ENCODE results near the gene ZNF780A. TPM values are rescaled to one million over a fixed set of nuclear protein-coding genes. Genes with fewer than 3 reads are reported as not detected.
A peak's percentile ranks its signal among the peaks of the same experiment; 100 is the strongest.

The ZNF780A gene
- total and polyA plus RNA-seq, 11 donors: 3.9 to 17.5 (median 11.0) TPM

DNA sequence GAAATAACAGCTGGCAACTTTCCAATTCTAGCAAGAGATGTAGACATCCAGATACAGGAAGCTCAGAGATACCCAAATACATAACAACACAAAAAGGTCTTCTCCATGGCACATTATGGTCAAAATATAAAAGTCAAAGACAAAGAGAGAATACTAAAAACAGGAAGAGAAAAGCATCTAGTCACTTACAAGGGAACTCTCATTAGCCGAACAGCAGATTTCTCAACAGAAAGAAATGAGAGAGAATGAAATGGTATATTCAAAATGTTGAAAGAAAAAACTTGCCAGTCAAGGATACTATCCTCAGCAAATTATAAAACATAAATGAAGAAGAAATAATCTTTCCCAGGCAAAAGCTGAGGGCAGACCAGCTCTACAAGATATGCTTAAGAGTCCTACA lies 12.4 kb downstream of the ZNF780A start:
- H3K4me3 ChIP-seq: no peak overlapping the region
- intact Hi-C loops (cut with DNase I): no loop called here
- H3K36me3 ChIP-seq: peaks cover 2 to 98% (median 76%) of the 10 kb centered on the region in 9 donors
- ATAC-seq (no peak), DNase-seq (no peak)
- 92 to 98% (median 95%) methylated on average over 1 of the region's 1 CpG for WGBS, 4 donors
- H3K4me1 ChIP-seq: peaks cover 0 to 11% (median 0%) of the 10 kb centered on the region in 12 donors
- no peaks in the 10 kb centered on the region for H3K27me3 ChIP-seq
- no peak for TF ChIP-seq POLR2A (IDR thresholded peaks at IDR 0.05)
- TF ChIP-seq, protein P1, sequence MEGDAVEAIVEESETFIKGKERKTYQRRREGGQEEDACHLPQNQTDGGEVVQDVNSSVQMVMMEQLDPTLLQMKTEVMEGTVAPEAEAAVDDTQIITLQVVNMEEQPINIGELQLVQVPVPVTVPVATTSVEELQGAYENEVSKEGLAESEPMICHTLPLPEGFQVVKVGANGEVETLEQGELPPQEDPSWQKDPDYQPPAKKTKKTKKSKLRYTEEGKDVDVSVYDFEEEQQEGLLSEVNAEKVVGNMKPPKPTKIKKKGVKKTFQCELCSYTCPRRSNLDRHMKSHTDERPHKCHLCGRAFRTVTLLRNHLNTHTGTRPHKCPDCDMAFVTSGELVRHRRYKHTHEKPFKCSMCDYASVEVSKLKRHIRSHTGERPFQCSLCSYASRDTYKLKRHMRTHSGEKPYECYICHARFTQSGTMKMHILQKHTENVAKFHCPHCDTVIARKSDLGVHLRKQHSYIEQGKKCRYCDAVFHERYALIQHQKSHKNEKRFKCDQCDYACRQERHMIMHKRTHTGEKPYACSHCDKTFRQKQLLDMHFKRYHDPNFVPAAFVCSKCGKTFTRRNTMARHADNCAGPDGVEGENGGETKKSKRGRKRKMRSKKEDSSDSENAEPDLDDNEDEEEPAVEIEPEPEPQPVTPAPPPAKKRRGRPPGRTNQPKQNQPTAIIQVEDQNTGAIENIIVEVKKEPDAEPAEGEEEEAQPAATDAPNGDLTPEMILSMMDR (IDR thresholded peaks at IDR 0.05): no peak
- H3K27ac ChIP-seq: no peak overlapping the region
- H3K9me3 ChIP-seq: peaks cover 0 to 61% (median 21%) of the 10 kb centered on the region in 12 donors

- H3K4me3 ChIP-seq: no peak overlapping the region
- peaks cover 0 to 35% (median 14%) of the 10 kb centered on the region in 12 donors for H3K9me3 ChIP-seq
- no peaks in the 10 kb centered on the region for H3K4me1 ChIP-seq
- no peaks in the 10 kb centered on the region for H3K27me3 ChIP-seq
- DNase-seq (no peak), ATAC-seq (no peak)
- no peak overlapping the region for H3K27ac ChIP-seq
- H3K36me3 ChIP-seq: peaks cover 0 to 25% (median 17%) of the 10 kb centered on the region in 9 donors
- 96 to 98% (median 96%) methylated on average over 1 of the region's 1 CpG for WGBS, 4 donors
- TF ChIP-seq, protein P1 (IDR thresholded peaks at IDR 0.05): no peak
- TF ChIP-seq POLR2A (IDR thresholded peaks at IDR 0.05): no peak
- intact Hi-C loops (cut with DNase I): no loop called here
These were observed 20.7 kb downstream of the ZNF780A start for GRCh38 chr19:40070058-40070457.

GRCh38 chr19:40059624-40060023 lies 31.1 kb downstream of the ZNF780A start:
- Histone ChIP-seq H3K4me1 (peaks cover 0 to 15% (median 5%) of the 10 kb centered on the region in 12 donors), H3K27me3 (no peaks in the 10 kb centered on the region), H3K36me3 (no peaks in the 10 kb centered on the region), H3K9me3 (peaks cover 0 to 52% (median 11%) of the 10 kb centered on the region in 12 donors), H3K4me3 (no peak overlapping the region), H3K27ac (no peak overlapping the region)
- ATAC-seq: no peak
- DNase-seq: no peak
- intact Hi-C loops (cut with DNase I): loop anchor here in 3 of 10 donors (5.0 to 10.0 kb wide), 2 partner anchors 55 to 62 kb away; partner anchors contain the start of gene ZNF546 (in 1 of the 3)
- TF ChIP-seq, protein P1 (IDR thresholded peaks at IDR 0.05): no peak
- no peak for TF ChIP-seq POLR2A (IDR thresholded peaks at IDR 0.05)
- WGBS, 4 donors: 91 to 100% (median 94%) methylated on average over 1 of the region's 1 CpG

- DNase-seq: no peak
- H3K4me3 ChIP-seq: peak overlapping the region in 1 of 12 donors; percentile 63
- H3K9me3 ChIP-seq: peaks cover 0 to 49% (median 11%) of the 10 kb centered on the region in 12 donors
- no peak overlapping the region for H3K27ac ChIP-seq
- WGBS, 4 donors: 69 to 93% (median 81%) methylated on average over 1 of the region's 1 CpG
- no peak for ATAC-seq
- H3K4me1 ChIP-seq: peaks cover 0 to 28% (median 8%) of the 10 kb centered on the region in 12 donors
- no peak for TF ChIP-seq POLR2A (IDR thresholded peaks at IDR 0.05)
- TF ChIP-seq, protein P1 (IDR thresholded peaks at IDR 0.05): no peak
- no peaks in the 10 kb centered on the region for H3K27me3 ChIP-seq
- no peaks in the 10 kb centered on the region for H3K36me3 ChIP-seq
- intact Hi-C loops (cut with DNase I): loop anchor here in 3 of 10 donors (5.0 to 10.0 kb wide), 2 partner anchors 52 to 60 kb away; partner anchors contain the start of gene ZNF546 (in 1 of the 3)
These were observed 33.6 kb downstream of the ZNF780A start for GRCh38 chr19:40057166-40057565.
